ENCODE measurements around the gene FOXL3. TPM values are rescaled to one million over a fixed set of nuclear protein-coding genes. Genes with fewer than 3 reads are reported as not detected.

FOXL3 gene
- total RNA-seq, 2 experiments from 2014 or later = not detected

GRCh38 chr7:329691-330281, 39.8 kb downstream of the FOXL3 start:
- Mint-ChIP-seq H3K9me3 (no peaks in the 10 kb centered on the region), H3K27ac (no peak overlapping the region)

GRCh38 chr7:330511-331230, 40.7 kb downstream of the FOXL3 start:
- Mint-ChIP-seq H3K4me3 (no peak overlapping the region), H3K27me3 (no peaks in the 10 kb centered on the region), H3K4me1 (ENCODE audit: low read depth) (peaks cover 10% of the 10 kb centered on the region), H3K27ac (no peak overlapping the region), H3K9me3 (no peaks in the 10 kb centered on the region), H3K36me3 (ENCODE audit: low read depth) (no peaks in the 10 kb centered on the region)
- Histone ChIP-seq H3K9me3 (ENCODE audit: control insufficient read depth in 1 of 2, insufficient read depth in 1 of 2, low read length in 2 of 2) (peaks cover 0 to 8% of the 10 kb centered on the region in 2 experiments), H3K4me3 (ENCODE audit: low read length) (no peak overlapping the region), H3K36me3 (ENCODE audit: insufficient read depth, low read length) (no peaks in the 10 kb centered on the region), H3K4me1 (ENCODE audit: insufficient read depth, low read length) (peaks cover 11% of the 10 kb centered on the region), H3K27ac (ENCODE audit: low read depth in 1 of 2, low read length in 2 of 2) (no peak overlapping the region), H3K27me3 (ENCODE audit: control insufficient read depth in 1 of 2, insufficient read depth in 2 of 2, low read length in 2 of 2) (peaks cover 0 to 2% of the 10 kb centered on the region in 2 experiments)
- no peak for DNase-seq
- no peak for ATAC-seq (ENCODE audit: poor library complexity)
- POLR2A ChIA-PET = no interaction called here
- CTCF ChIA-PET = interaction anchor here (1.4 kb wide), 1 partner anchor 9 kb away, joined by 4 read pairs; no protein-coding TSS in a partner anchor
- intact Hi-C loops (cut with DNase I, micrococcal nuclease) = loop anchor here in 1 of 2 experiments (5.0 kb wide), 3 partner anchors 177 to 402 kb away; no protein-coding TSS in a partner anchor
- TF ChIP-seq CTCF (IDR thresholded peaks at IDR 0.05) = no peak

More at GRCh38 chr7:329691-330281, 39.8 kb downstream of the FOXL3 start:
- Histone ChIP-seq H3K4me3 (ENCODE audit: low read length) (no peak overlapping the region), H3K36me3 (ENCODE audit: insufficient read depth, low read length) (no peaks in the 10 kb centered on the region), H3K9me3 (ENCODE audit: control insufficient read depth in 1 of 2, insufficient read depth in 1 of 2, low read length in 2 of 2) (peaks cover 0 to 11% of the 10 kb centered on the region in 2 experiments), H3K4me1 (ENCODE audit: insufficient read depth, low read length) (peaks cover 11% of the 10 kb centered on the region), H3K27ac (ENCODE audit: low read depth in 1 of 2, low read length in 2 of 2) (no peak overlapping the region), H3K27me3 (ENCODE audit: control insufficient read depth in 1 of 2, insufficient read depth in 2 of 2, low read length in 2 of 2) (peaks cover 0 to 2% of the 10 kb centered on the region in 2 experiments)
- no peak for TF ChIP-seq CTCF (IDR thresholded peaks at IDR 0.05)
- DNase-seq = no peak
- no peaks in the 10 kb centered on the region for H3K36me3 Mint-ChIP-seq (ENCODE audit: low read depth)
- ChIA-PET POLR2A (no interaction called here), CTCF (interaction anchor here (1.4 kb wide), 1 partner anchor 8 kb away, joined by 4 read pairs; no protein-coding TSS in a partner anchor)
- no peak for ATAC-seq (ENCODE audit: poor library complexity)
- no peaks in the 10 kb centered on the region for H3K27me3 Mint-ChIP-seq
- intact Hi-C loops (cut with DNase I, micrococcal nuclease) = loop anchor here (5.0 to 10.0 kb wide), 5 partner anchors 178 to 625 kb away; partner anchors contain the start of gene ADAP1 (in 1 of the 2)
- no peak overlapping the region for H3K4me3 Mint-ChIP-seq
- H3K4me1 Mint-ChIP-seq (ENCODE audit: low read depth) = peaks cover 6% of the 10 kb centered on the region

GRCh38 chr7:332020-332517, 42.1 kb downstream of the FOXL3 start:
- Mint-ChIP-seq H3K27ac (no peak overlapping the region), H3K27me3 (no peaks in the 10 kb centered on the region), H3K36me3 (ENCODE audit: low read depth) (no peaks in the 10 kb centered on the region), H3K4me3 (no peak overlapping the region), H3K9me3 (no peaks in the 10 kb centered on the region), H3K4me1 (ENCODE audit: low read depth) (peaks cover 12% of the 10 kb centered on the region)
- Histone ChIP-seq H3K9me3 (ENCODE audit: control insufficient read depth in 1 of 2, insufficient read depth in 1 of 2, low read length in 2 of 2) (no peaks in the 10 kb centered on the region), H3K36me3 (ENCODE audit: insufficient read depth, low read length) (no peaks in the 10 kb centered on the region), H3K4me1 (ENCODE audit: insufficient read depth, low read length) (peaks cover 15% of the 10 kb centered on the region), H3K4me3 (ENCODE audit: low read length) (no peak overlapping the region), H3K27me3 (ENCODE audit: control insufficient read depth in 1 of 2, insufficient read depth in 2 of 2, low read length in 2 of 2) (peaks cover 0 to 2% of the 10 kb centered on the region in 2 experiments), H3K27ac (ENCODE audit: low read depth in 1 of 2, low read length in 2 of 2) (no peak overlapping the region)
- no peak for TF ChIP-seq CTCF (IDR thresholded peaks at IDR 0.05)
- ATAC-seq (ENCODE audit: poor library complexity) = no peak
- intact Hi-C loops (cut with DNase I, micrococcal nuclease) = loop anchor here (1.0 to 5.0 kb wide), 6 partner anchors 175 to 442 kb away; no protein-coding TSS in a partner anchor
- DNase-seq = no peak
- ChIA-PET POLR2A (interaction anchor here (1.4 to 1.5 kb wide), 2 partner anchors 20 to 32 kb away, joined by 4 to 6 read pairs; no protein-coding TSS in a partner anchor), CTCF (interaction anchor here (0.5 kb wide), 1 partner anchor 50 kb away, joined by 4 read pairs; no protein-coding TSS in a partner anchor)
